Esophagus (tissue), 2 donors: ENCODE measurements around the gene LGALS4. TPM values are rescaled to one million over a fixed set of nuclear protein-coding genes. Genes with fewer than 3 reads are reported as not detected.

Source experiments
- H3K27ac ChIP-seq, 2 donors: one replicate each; pipeline ENCODE4 v1.5.1; 2013; ENCODE audit warnings: low read depth in 2 of 2, mild to moderate bottlenecking in 2 of 2, inconsistent platforms in 1 of 2, low read length in 1 of 2, moderate library complexity in 1 of 2
- H3K27me3 ChIP-seq, 2 donors: one replicate each; pipeline ENCODE4 v1.6.1; 2013; ENCODE audit warnings: low read length in 2 of 2, control low read depth in 1 of 2, mild to moderate bottlenecking in 1 of 2; ENCODE audit not compliant: insufficient read depth in 2 of 2, control insufficient read depth in 1 of 2
- H3K36me3 ChIP-seq, 2 donors: one replicate each; pipeline ENCODE4 v1.6.1; 2013; ENCODE audit warnings: low read length in 1 of 2; ENCODE audit not compliant: control insufficient read depth in 2 of 2, insufficient read depth in 2 of 2
- H3K4me1 ChIP-seq, 2 donors: one replicate each; pipeline ENCODE4 v1.6.1; 2013; ENCODE audit warnings: low read length in 1 of 2; ENCODE audit not compliant: control insufficient read depth in 2 of 2, insufficient read depth in 2 of 2
- H3K4me3 ChIP-seq, 2 donors: one replicate each; pipeline ENCODE4 v1.5.1; 2013; ENCODE audit warnings: low read length in 2 of 2, mild to moderate bottlenecking in 2 of 2, low read depth in 1 of 2, moderate library complexity in 1 of 2
- H3K9me3 ChIP-seq, 2 donors: one replicate each; pipeline ENCODE4 v1.6.1; 2013; ENCODE audit warnings: mild to moderate bottlenecking in 2 of 2, low read depth in 1 of 2, low read length in 1 of 2, moderate library complexity in 1 of 2; ENCODE audit not compliant: control insufficient read depth in 2 of 2, insufficient read depth in 1 of 2
- WGBS, 2 donors: extraction: QIAGEN DNeasy Blood & Tissue Kit; methylation state at CpG; one replicate each; pipeline ENCODE4 v1.1.7; 2013; 5-methylcytosine and 5-hydroxymethylcytosine counted together
- polyA plus RNA-seq, 2 donors: library from polyadenylated mRNA; stranded (reverse); fragments of 200-250 nt; gene quantifications; one replicate each; pipeline ENCODE4 v1.2.3, GENCODE V29; 2013
- donor health status: healthy with polysubstance abuse.
- donor health status: Bipolar disorder and iron deficiency.

Gene LGALS4
- polyA plus RNA-seq, 2 donors = 0.66 to 2.3 TPM

DNA sequence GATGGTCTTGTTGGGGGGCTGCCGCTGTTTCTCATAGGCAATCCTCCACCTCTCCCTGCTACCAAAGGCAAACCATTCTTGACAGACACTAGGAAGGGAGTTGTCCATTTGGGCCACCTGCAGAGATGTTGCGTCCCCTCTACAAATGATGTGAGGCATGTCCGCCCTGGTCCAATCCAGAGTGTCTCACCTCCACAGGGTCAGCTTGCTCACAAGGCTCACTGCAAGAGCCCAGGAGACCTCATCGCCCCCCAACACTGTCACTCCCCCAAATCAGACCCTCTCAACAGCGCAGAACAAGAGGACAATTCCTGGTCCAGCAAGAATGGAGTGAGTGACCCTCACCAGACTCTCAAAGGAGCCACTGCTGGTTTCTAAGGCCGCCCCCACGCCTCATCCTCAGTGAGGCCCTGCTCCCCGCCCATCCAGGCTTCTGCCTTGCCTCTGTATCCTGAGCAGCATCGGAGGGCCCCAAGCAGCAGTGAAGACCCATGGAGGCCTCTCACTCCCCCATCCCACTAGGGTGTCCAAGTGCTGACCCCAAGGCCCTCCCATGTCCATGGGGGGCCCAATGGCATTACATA lies 30.5 kb upstream of the LGALS4 start:
- H3K9me3 ChIP-seq = no peaks in the 10 kb centered on the region
- H3K4me1 ChIP-seq = peaks cover 3 to 4% of the 10 kb centered on the region in 2 donors
- H3K36me3 ChIP-seq = peaks cover 34 to 75% of the 10 kb centered on the region in 2 donors
- no peak overlapping the region for H3K4me3 ChIP-seq
- H3K27me3 ChIP-seq = no peaks in the 10 kb centered on the region
- WGBS, 2 donors = 92 to 93% methylated on average over 9 of the region's 9 CpGs
- peak overlapping the region; percentile 53 to 72 for H3K27ac ChIP-seq

DNA sequence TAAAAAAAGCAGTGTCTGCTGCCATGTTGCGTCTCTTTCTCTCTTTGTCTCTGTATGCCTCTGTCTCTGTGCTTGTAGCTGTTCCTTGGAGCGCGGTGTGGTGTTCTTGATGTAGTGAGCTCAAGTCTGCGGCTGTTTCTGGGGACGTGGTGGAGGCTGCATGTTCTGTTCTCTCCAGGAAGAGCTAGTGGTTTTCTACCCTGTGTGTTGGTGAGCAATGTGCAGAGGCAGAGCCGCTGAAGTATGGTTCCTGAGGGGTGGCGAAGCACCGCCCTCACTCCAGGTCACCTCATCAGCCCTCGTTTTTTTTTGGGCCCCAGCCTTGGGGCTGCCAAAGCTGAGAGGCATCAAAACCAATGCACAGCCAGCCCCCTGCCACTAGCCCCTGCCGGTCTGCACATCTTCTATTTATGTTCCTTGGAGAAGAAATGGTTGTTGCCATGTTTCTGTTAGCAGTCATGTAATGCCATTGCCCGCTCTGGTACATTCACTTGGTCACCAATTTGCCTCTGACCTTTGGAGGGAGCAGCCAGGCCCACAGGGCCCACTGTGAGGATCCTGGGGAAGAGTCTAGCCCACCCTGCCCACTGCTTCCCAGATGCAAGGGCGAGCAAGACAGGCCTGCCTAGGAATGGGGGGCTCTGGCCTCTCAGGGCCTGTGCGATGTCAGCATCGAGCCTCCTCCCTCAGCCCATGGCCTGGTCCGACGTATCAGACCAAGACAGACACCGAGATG lies 29.9 kb upstream of the LGALS4 start:
- Histone ChIP-seq H3K27me3 (no peaks in the 10 kb centered on the region), H3K27ac (peak overlapping the region; percentile 53 to 72), H3K4me1 (peaks cover 3 to 6% of the 10 kb centered on the region in 2 donors), H3K36me3 (peaks cover 35 to 81% of the 10 kb centered on the region in 2 donors), H3K4me3 (no peak overlapping the region), H3K9me3 (no peaks in the 10 kb centered on the region)
- WGBS, 2 donors = 82 to 85% methylated on average over 17 of the region's 17 CpGs

DNA sequence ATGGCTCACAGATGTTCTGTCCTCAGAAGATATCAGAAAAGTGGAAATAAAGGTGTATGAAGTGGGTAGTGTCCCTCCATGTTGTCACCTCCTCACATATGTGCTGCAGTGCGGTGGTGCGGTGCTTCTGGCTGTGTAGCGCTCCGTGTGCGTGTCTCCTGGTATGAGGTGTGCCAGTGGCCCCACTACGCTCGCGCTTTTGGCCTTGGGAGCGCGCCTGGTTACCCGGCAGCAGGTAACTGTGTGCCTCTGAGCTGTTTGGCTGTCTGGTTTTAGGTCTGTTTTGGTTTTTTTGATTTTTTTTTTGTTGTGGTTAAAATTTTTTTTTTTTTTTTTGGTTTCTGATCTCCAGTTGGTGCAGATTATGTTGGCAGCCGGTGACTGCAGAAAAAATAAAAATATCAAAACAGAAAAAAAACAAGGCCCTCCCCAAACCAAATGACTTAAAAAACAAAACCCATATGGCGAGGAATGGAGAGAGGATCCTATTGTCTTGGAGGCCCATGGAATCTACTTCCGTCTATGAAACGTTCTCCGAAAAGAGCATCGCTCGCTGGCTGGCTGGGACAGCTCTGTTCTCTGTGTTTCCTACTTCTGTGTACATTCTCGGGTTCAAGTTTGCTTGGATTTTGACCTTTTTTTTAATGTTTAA lies 29.2 kb upstream of the LGALS4 start:
- H3K27me3 ChIP-seq = no peaks in the 10 kb centered on the region
- 77 to 84% methylated on average over 19 of the region's 19 CpGs for WGBS, 2 donors
- peaks cover 3 to 9% of the 10 kb centered on the region in 2 donors for H3K4me1 ChIP-seq
- H3K9me3 ChIP-seq = no peaks in the 10 kb centered on the region
- H3K27ac ChIP-seq = peak overlapping the region in 1 of 2 donors; percentile 72
- H3K4me3 ChIP-seq = no peak overlapping the region
- peaks cover 41 to 80% of the 10 kb centered on the region in 2 donors for H3K36me3 ChIP-seq

DNA sequence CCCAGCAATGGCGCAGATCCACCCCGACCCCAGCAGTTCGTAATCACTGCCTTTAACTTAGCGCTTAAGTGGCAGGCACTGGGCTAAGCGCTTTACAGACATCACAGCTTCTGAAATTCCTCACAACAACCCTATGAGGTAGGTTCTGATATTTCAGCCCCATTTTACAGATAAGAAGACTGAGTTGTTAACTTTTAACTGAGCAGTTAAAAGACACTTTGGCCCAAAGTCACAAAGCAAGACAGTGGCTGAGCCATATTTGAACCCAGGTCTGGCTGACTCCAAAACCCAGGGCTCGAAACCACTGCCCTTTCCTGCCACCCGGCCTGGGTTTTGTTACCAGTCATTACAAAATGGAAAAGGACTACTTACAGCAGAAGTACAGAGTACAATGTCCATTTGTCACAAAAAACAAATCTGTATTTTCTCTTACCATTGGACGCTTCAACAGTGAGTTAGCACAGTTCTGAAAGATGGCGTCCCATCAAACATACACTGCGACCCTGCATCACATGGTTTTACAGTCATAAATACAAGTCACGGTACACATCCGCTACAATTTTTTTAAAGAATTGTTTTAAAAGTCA lies 28.5 kb upstream of the LGALS4 start:
- no peak overlapping the region for H3K4me3 ChIP-seq
- peak overlapping the region; percentile 40 to 69 for H3K27ac ChIP-seq
- 86 to 87% methylated on average over 12 of the region's 12 CpGs for WGBS, 2 donors
- no peaks in the 10 kb centered on the region for H3K27me3 ChIP-seq
- peaks cover 44 to 82% of the 10 kb centered on the region in 2 donors for H3K36me3 ChIP-seq
- peaks cover 3 to 13% of the 10 kb centered on the region in 2 donors for H3K4me1 ChIP-seq
- no peaks in the 10 kb centered on the region for H3K9me3 ChIP-seq

DNA sequence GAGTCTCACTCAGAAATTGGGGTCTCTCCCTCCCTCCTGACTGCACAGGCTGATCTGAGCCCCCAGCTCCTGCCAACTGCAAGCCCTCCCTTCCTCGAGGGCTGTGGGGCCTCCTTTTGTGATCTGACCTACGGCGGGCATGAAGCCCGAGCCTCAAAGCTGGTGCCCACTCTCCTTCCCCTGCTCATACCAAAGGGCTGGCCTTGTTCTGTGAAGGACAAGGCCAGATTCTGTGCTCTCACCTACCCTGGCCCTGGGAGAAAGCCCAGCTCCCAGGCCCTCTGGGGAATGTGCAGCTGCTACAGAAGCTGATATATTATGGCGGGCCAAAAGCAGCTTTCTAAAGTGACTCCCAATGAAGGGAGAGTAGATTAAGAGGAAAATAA lies 27.8 kb upstream of the LGALS4 start:
- H3K9me3 ChIP-seq = no peaks in the 10 kb centered on the region
- H3K36me3 ChIP-seq = peaks cover 37 to 82% of the 10 kb centered on the region in 2 donors
- H3K4me3 ChIP-seq = no peak overlapping the region
- H3K4me1 ChIP-seq = peaks cover 3 to 13% of the 10 kb centered on the region in 2 donors
- 77 to 87% methylated on average over 5 of the region's 5 CpGs for WGBS, 2 donors
- peak overlapping the region; percentile 16 to 69 for H3K27ac ChIP-seq
- H3K27me3 ChIP-seq = no peaks in the 10 kb centered on the region

DNA sequence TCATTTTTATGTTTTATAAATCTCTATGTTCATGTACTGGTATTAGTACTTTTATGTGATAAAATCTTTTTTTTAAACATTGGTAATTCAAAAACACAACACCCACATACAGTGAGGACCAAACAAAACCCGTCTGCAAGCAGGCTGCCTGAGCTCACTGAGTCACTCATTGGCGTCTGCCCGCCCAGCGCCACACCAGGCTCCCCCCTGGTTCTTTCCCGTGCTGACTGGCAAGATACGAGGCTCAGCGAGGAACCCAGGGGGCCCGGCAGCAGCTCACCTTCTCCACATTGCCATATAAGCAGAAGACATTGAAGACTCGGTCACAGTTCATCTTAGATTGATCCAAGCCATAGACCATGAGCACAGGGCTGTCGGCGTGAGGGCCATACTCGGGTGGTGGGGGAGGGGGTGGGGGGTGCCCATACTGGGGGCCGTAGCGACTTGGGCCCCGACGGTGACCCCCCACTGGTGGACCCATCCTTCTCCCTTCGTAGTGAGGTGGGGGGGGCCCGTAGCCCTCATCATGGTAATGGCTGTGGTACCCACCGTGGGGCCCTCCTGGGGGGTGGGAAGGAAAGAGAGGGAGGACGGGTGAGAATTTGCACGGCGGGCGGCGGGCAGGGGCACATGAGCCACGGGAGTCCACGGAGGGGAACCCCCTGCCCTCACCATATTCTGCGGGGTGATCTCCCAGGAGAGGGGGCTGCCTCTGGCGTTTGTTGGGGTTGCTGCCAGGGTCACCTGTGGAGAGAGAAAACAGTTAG lies 27.3 kb upstream of the LGALS4 start:
- peaks cover 34 to 80% of the 10 kb centered on the region in 2 donors for H3K36me3 ChIP-seq
- WGBS, 2 donors = 60 to 64% methylated on average over 28 of the region's 28 CpGs

DNA sequence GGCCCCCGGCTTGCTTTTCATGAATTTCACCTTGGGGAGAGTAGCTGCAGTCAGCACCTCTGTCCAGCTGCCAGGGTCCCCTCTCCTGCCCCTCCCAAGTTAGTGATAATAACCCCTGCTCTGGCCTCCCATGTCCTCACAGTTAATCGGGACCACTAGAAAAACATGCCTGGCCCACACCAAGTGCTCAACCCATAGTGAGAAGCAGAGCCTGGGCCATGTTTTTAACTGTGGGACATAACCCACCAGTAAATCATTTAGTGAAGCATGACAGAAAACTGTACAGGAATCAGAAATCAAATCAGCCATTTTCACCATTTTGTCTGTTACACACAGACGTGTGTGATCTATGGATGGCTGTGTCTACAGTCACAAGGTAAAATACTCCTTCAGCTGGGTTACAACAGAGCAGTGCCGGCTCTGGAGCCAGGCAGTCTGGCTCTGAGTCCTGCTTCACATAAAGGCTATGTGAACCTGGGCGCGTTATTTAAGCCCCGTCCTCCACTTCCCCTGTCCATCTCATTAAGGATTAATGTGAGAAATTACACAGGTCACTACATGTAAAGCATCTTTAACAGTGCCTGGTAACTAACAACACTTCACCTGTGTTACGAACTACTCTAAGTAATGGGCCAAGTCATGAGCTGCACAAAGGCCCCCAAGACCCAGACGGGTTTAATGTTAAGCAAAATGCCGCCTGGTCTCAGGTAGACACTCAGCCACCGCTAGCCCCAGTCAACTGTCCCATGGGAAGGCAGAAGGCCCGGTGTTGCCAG lies 26.4 kb upstream of the LGALS4 start:
- WGBS, 2 donors = 54 to 76% methylated on average over 12 of the region's 12 CpGs
- H3K4me1 ChIP-seq = peaks cover 3 to 13% of the 10 kb centered on the region in 2 donors
- H3K36me3 ChIP-seq = peaks cover 34 to 72% of the 10 kb centered on the region in 2 donors

More for the DNA sequence above, 27.3 kb upstream of the LGALS4 start:
- Histone ChIP-seq H3K4me3 (no peak overlapping the region), H3K9me3 (no peaks in the 10 kb centered on the region), H3K27me3 (no peaks in the 10 kb centered on the region), H3K27ac (peak overlapping the region; percentile 69 to 88), H3K4me1 (peaks cover 3 to 13% of the 10 kb centered on the region in 2 donors)

DNA sequence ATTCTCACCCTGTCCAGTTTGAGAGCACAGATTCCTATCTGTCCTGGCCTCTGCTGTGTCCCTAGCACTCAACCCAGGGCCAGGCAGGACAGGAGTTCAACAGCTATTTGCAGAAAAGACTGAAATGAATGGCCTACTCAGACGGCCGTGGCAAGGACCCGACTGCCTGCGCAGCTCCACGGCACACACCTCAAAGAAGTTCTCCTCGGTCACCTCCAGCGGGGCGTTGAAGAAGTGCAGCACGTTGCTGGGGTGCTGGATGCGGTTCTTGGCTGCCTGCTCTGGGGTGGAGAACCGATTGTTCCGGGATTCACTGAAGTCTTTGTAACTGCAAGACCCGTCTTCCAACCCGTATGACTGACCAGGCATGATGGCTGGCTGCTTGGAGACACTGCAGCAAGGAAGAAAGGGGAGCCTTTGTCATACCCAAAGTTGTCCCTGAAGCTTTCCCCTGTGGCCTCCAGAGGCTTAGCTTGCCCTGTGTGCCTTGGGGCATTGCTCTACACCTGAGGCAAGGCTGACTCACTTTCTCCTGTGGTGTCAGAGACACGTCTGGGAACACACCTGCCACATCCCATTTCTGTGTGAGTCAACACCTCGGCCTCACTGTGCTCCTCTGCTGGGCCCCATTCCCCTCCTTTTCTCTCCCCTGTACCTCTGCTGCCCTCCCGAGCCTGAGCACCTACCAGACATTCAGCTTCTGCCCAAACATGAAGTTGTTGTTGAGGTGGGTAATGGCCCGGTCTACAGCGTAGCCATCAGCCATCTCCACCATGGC lies 25.7 kb upstream of the LGALS4 start:
- Histone ChIP-seq H3K27me3 (no peaks in the 10 kb centered on the region), H3K4me1 (peaks cover 2 to 13% of the 10 kb centered on the region in 2 donors), H3K36me3 (peaks cover 34 to 65% of the 10 kb centered on the region in 2 donors), H3K4me3 (no peak overlapping the region), H3K9me3 (no peaks in the 10 kb centered on the region), H3K27ac (peak overlapping the region; percentile 88 to 92)
- 48 to 53% methylated on average over 19 of the region's 19 CpGs for WGBS, 2 donors

More for the DNA sequence above, 26.4 kb upstream of the LGALS4 start:
- Histone ChIP-seq H3K27me3 (no peaks in the 10 kb centered on the region), H3K4me3 (no peak overlapping the region), H3K27ac (peak overlapping the region; percentile 88 to 92), H3K9me3 (no peaks in the 10 kb centered on the region)
